GM04503 (cell line): Measurements from ENCODE around the gene WASL.
A peak's percentile ranks its signal among the peaks of the same experiment; 100 is the strongest.
"Not testable (repeated sequence)": the region's sequence is repeated elsewhere in the genome, so short reads cannot be mapped to it uniquely, and the experiment has no call there.

Experiments used
- DNase-seq: peaks from one replicate; pipeline ENCODE4 v3.0.0-alpha.2; 2012; ENCODE audit warnings: low read depth

WASL gene

GRCh38 chr7:123658023-123658422 lies 90.8 kb downstream of the WASL start:
- DNase-seq, result no peak

- DNase-seq, result no peak
These were observed 91.5 kb downstream of the WASL start for GRCh38 chr7:123657304-123657685.

GRCh38 chr7:123656544-123657303 lies 92.1 kb downstream of the WASL start:
- no peak for DNase-seq

GRCh38 chr7:123655614-123656013 lies 93.2 kb downstream of the WASL start, which contains the start of gene LMOD2:
LMOD2 (plus strand) TSS chr7:123655866; CDS start chr7:123655964, 98 bp downstream.
- DNase-seq, result no peak

- no peak for DNase-seq
These were observed 95.6 kb downstream of the WASL start for GRCh38 chr7:123653162-123653561.

GRCh38 chr7:123652406-123652805 lies 96.4 kb downstream of the WASL start:
- no peak for DNase-seq

GRCh38 chr7:123650595-123650994 lies 98.2 kb downstream of the WASL start:
- no peak for DNase-seq

- DNase-seq, result no peak
These were observed 98.8 kb downstream of the WASL start for GRCh38 chr7:123649964-123650363.

GRCh38 chr7:123647106-123647730 lies 101.6 kb downstream of the WASL start:
- no peak for DNase-seq

GRCh38 chr7:123645516-123645915 lies 103.3 kb downstream of the WASL start:
- no peak for DNase-seq

- peak; percentile 7 for DNase-seq
These were observed 105.0 kb downstream of the WASL start for GRCh38 chr7:123643495-123644441.

- no peak for DNase-seq
These were observed 106.9 kb downstream of the WASL start for GRCh38 chr7:123641901-123642300.

- DNase-seq, result no peak
These were observed 108.2 kb downstream of the WASL start for GRCh38 chr7:123640583-123640982.

GRCh38 chr7:123639631-123640030 lies 109.2 kb downstream of the WASL start:
- DNase-seq, result no peak

- no peak for DNase-seq
These were observed 110.9 kb downstream of the WASL start for GRCh38 chr7:123637878-123638277.

GRCh38 chr7:123637203-123637602 lies 111.6 kb downstream of the WASL start:
- DNase-seq, result no peak

- DNase-seq, result no peak
These were observed 113.0 kb downstream of the WASL start for GRCh38 chr7:123635551-123636359.

GRCh38 chr7:123634011-123634573 lies 114.7 kb downstream of the WASL start:
- DNase-seq, result not testable (repeated sequence)

GRCh38 chr7:123633553-123633952 lies 115.2 kb downstream of the WASL start:
- DNase-seq, result peak; percentile 31

GRCh38 chr7:123632808-123633207 lies 116.0 kb downstream of the WASL start:
- no peak for DNase-seq
